A549 (cell line): ENCODE measurements around the gene ALKBH7.

ENCODE experiments used
- CHD2 ChIP-seq: fragments of 150-350 bp; IDR thresholded peaks from 2 replicates; pipeline ENCODE4 v1.6.1; 2014; ENCODE audit warnings: low read length; ENCODE audit not compliant: partially characterized antibody
- CTCF ChIP-seq: fragments of >200 bp; sonication (Bioruptor Twin); formaldehyde crosslinking; IDR thresholded peaks from 3 replicates; pipeline ENCODE4 v1.5.1; 2016
- EHMT2 ChIP-seq: fragments of 200-600 bp; sonication (generic); IDR thresholded peaks from 2 replicates; pipeline ENCODE4 v1.6.1; 2016; ENCODE audit warnings: antibody characterized with exemption, low read depth, mild to moderate bottlenecking, moderate library complexity
- EP300 ChIP-seq, 2 experiments: fragments of >200 bp; sonication (Bioruptor Twin); formaldehyde crosslinking; IDR thresholded peaks; 2 replicates in 1 of 2; 3 replicates in 1 of 2; pipeline ENCODE4 v1.6.1; 2016 to 2017
- JUN ChIP-seq, 2 experiments: fragments of >200 bp; sonication (Bioruptor Twin); formaldehyde crosslinking; IDR thresholded peaks; 2 replicates in 1 of 2; 3 replicates in 1 of 2; pipeline ENCODE4 v1.6.1; 2016 to 2017
- MYC ChIP-seq: IDR thresholded peaks from 2 replicates; pipeline ENCODE4 v1.6.1; 2012; ENCODE audit warnings: mild to moderate bottlenecking, inconsistent platforms, low read length, improper control_type of control experiment, borderline replicate concordance
- POLR2A ChIP-seq: IDR thresholded peaks from 2 replicates; pipeline ENCODE4 v1.6.1; 2012; ENCODE audit warnings: mild to moderate bottlenecking, low read length
- SREBF2 ChIP-seq: fragments of 450-650 bp; IDR thresholded peaks from 2 replicates; pipeline ENCODE4 v1.6.1; 2014; ENCODE audit warnings: mild to moderate bottlenecking, moderate library complexity

DNA sequence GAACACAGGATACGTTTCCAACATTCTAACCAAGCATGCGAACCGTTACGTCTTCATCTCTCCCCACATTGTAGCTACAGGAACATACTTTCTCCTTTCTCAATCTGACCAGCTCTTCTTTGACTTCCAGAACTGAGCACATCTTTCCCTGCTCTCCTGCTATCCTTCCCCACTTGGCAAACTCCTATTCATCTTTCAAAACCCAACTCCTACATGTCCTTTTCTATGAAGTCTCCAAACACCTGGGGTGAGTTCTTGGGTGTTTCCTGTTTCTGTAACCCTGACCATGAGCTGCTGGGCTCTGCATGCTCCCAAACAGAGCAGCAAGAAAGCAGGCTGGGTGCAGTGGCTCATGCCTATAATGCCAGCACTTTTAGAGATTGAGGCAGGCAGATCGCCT is 45.8 kb upstream of the ALKBH7 start:
- TF ChIP-seq CTCF (no peak), JUN (IDR thresholded peaks at IDR 0.05) (no peak), EP300 (IDR thresholded peaks at IDR 0.05) (no peak), EHMT2 (no peak), MYC (no peak), CHD2 (no peak), POLR2A (no peak), SREBF2 (no peak)
